Adrenal gland (tissue), 12 donors: Measurements from ENCODE around the gene ASTN2. TPM values are rescaled to one million over a fixed set of nuclear protein-coding genes. Genes with fewer than 3 reads are reported as not detected.

Experiments used
- DNase-seq, 7 donors: peaks; one replicate each; pipeline ENCODE4 v3.0.0-alpha.2; 2019 to 2020
- H3K27ac ChIP-seq, 5 donors: fragments of 200-600 bp; sonication (generic) in 4 of 5; 1 replicate in 3 of 5; 2 replicates in 2 of 5; pipeline versions ENCODE4 v1.5.1 to v1.8.0; 2016 to 2020; ENCODE audit warnings: mild to moderate bottlenecking in 1 of 5
- H3K27me3 ChIP-seq: fragments of 200-600 bp; 2 replicates; pipeline ENCODE4 v1.8.0; 2021
- H3K36me3 ChIP-seq, 2 donors: fragments of 200-600 bp; replicated peaks in 1 of 2; 1 replicate in 1 of 2; 2 replicates in 1 of 2; pipeline versions ENCODE4 v1.5.1 to v1.8.0; 2018 to 2022
- H3K4me1 ChIP-seq, 2 donors: fragments of 200-600 bp; replicated peaks in 1 of 2; 1 replicate in 1 of 2; 2 replicates in 1 of 2; pipeline versions ENCODE4 v1.5.1 to v1.8.0; 2018 to 2021
- H3K4me3 ChIP-seq, 4 donors: fragments of 200-600 bp; sonication (generic) in 3 of 4; one replicate each; pipeline ENCODE4 v1.5.1; 2016 to 2018
- H3K9me3 ChIP-seq, 3 donors: fragments of 200-600 bp; sonication (generic) in 1 of 3; replicated peaks in 1 of 3; 1 replicate in 2 of 3; 2 replicates in 1 of 3; pipeline versions ENCODE4 v1.5.1 to v1.8.0; 2016 to 2021
- CTCF ChIP-seq, 6 experiments: fragments of 450-650 bp in 4 of 6; fragments of 200-600 bp in 2 of 6; sonication (generic) in 1 of 6; IDR thresholded peaks; 1 replicate in 5 of 6; 2 replicates in 1 of 6; pipeline versions ENCODE4 v1.5.1 to v1.8.0; 2016 to 2021; ENCODE audit warnings: antibody characterized with exemption in 6 of 6, mild to moderate bottlenecking in 2 of 6, moderate library complexity in 1 of 6
- POLR2A ChIP-seq, 2 donors: fragments of 450-650 bp; IDR thresholded peaks; one replicate each; pipeline ENCODE4 v1.6.1; 2017; ENCODE audit warnings: antibody characterized with exemption in 2 of 2, mild to moderate bottlenecking in 2 of 2, moderate library complexity in 1 of 2
- WGBS, 4 donors: extraction: QIAGEN DNeasy Blood & Tissue Kit in 2 of 4; methylation state at CpG; one replicate each; pipeline versions ENCODE4 v1.1.5 to v1.1.7; 2013 to 2017; 5-methylcytosine and 5-hydroxymethylcytosine counted together
- intact Hi-C, 2 donors: fragments of 100-400 bp; cut with DNase I; formaldehyde crosslinking; loops; one replicate each; pipeline versions ENCODE4 v1.14.1 to v1.15.0; 2022 to 2023
- polyA plus RNA-seq, 3 donors: library from polyadenylated mRNA; stranded (reverse); fragments of 200-250 nt in 2 of 3; fragments of 350-450 nt in 1 of 3; fragmentation: Illumina TruSeq in 1 of 3; extraction: RNeasy Lipid Tissue Mini Kit (QIAGEN cat#74804) in 1 of 3; gene quantifications; one replicate each; pipeline ENCODE4 v1.2.3, GENCODE V29; 2013 to 2014
- total RNA-seq, 9 donors: library from RNA; depleted of rRNA in 4 of 9; stranded (reverse); fragments of >200 nt in 4 of 9; fragments of 120-200 nt in 1 of 9; fragmentation: NEBNext Ultra II Directional in 1 of 9; extraction: Animal tissue kit (Norgen Biotek cat#: 25700) in 1 of 9; gene quantifications; one replicate each; pipeline versions ENCODE4 v1.1.0 to v1.2.4, GENCODE V29; 2013 to 2023
- donor health status: healthy with polysubstance abuse.
- donor health status: Bipolar disorder and iron deficiency.
- donor health status: DM: yes; HTN: yes; CAD: no.
- donor health status: DM: no; HTN: no; CAD: no.
- donor health status: DM: no; HTN: no; CAD: no.
- donor health status: DM: yes; HTN: yes; CAD: no.

The ASTN2 gene
- total and polyA plus RNA-seq, 12 donors = 2.5 to 15.6 (median 6.8) TPM

GRCh38 chr9:117392992-117393391, 21.9 kb downstream of the ASTN2 start:
- Histone ChIP-seq H3K36me3 (no peaks in the 10 kb centered on the region), H3K27ac (no peak overlapping the region), H3K27me3 (no peaks in the 10 kb centered on the region), H3K4me3 (no peak overlapping the region), H3K4me1 (no peaks in the 10 kb centered on the region), H3K9me3 (no peaks in the 10 kb centered on the region)
- TF ChIP-seq POLR2A (IDR thresholded peaks at IDR 0.05) (no peak), CTCF (IDR thresholded peaks at IDR 0.05) (no peak)
- DNase-seq = no peak
- intact Hi-C loops = no loop called here
- 23 to 79% (median 58%) methylated on average over 2 of the region's 2 CpGs for WGBS, 4 donors

GRCh38 chr9:117387422-117387821, 27.4 kb downstream of the ASTN2 start:
- Histone ChIP-seq H3K27me3 (no peaks in the 10 kb centered on the region), H3K36me3 (no peaks in the 10 kb centered on the region), H3K4me3 (no peak overlapping the region), H3K4me1 (no peaks in the 10 kb centered on the region), H3K9me3 (no peaks in the 10 kb centered on the region), H3K27ac (no peak overlapping the region)
- no peak for TF ChIP-seq POLR2A (IDR thresholded peaks at IDR 0.05)
- TF ChIP-seq CTCF (IDR thresholded peaks at IDR 0.05) = no peak
- no peak for DNase-seq
- WGBS, 4 donors = 37 to 55% (median 46%) methylated on average over 3 of the region's 3 CpGs
- intact Hi-C loops = no loop called here

GRCh38 chr9:117379341-117379740, 35.5 kb downstream of the ASTN2 start:
- Histone ChIP-seq H3K27ac (no peak overlapping the region), H3K27me3 (no peaks in the 10 kb centered on the region), H3K36me3 (no peaks in the 10 kb centered on the region), H3K4me1 (no peaks in the 10 kb centered on the region), H3K4me3 (no peak overlapping the region), H3K9me3 (no peaks in the 10 kb centered on the region)
- no peak for DNase-seq
- 48 to 64% (median 58%) methylated on average over 2 of the region's 2 CpGs for WGBS, 4 donors
- intact Hi-C loops = no loop called here
- TF ChIP-seq CTCF (IDR thresholded peaks at IDR 0.05) (no peak), POLR2A (IDR thresholded peaks at IDR 0.05) (no peak)

GRCh38 chr9:117377046-117377445, 37.8 kb downstream of the ASTN2 start:
- 49 to 78% (median 57%) methylated on average over 5 of the region's 5 CpGs for WGBS, 4 donors
- no peak overlapping the region for H3K4me3 ChIP-seq
- no peaks in the 10 kb centered on the region for H3K27me3 ChIP-seq
- intact Hi-C loops = no loop called here
- H3K27ac ChIP-seq = no peak overlapping the region
- H3K36me3 ChIP-seq = no peaks in the 10 kb centered on the region
- no peaks in the 10 kb centered on the region for H3K9me3 ChIP-seq
- H3K4me1 ChIP-seq = no peaks in the 10 kb centered on the region
- TF ChIP-seq CTCF (IDR thresholded peaks at IDR 0.05) (no peak), POLR2A (IDR thresholded peaks at IDR 0.05) (no peak)
- no peak for DNase-seq
